SK-N-SH (cell line): Measurements from ENCODE around the gene ALDH1L1. TPM values are rescaled to one million over a fixed set of nuclear protein-coding genes. Genes with fewer than 3 reads are reported as not detected.

ENCODE experiments used
- CTCF ChIA-PET: fragments of 300-600, 350-600 bp; formaldehyde crosslinking; extraction: SDS; loops from one replicate; lab custom pipeline; 2021; lab: Yijun Ruan, JAX
- POLR2A ChIA-PET: fragments of 350-600 bp; sonication (Branson Sonifier 250); formaldehyde crosslinking; extraction: SDS; loops from one replicate; lab custom pipeline; 2020; ENCODE audit warnings: antibody characterized with exemption, inconsistent platforms; lab: Yijun Ruan, JAX
- DNase-seq: peaks from one replicate; pipeline ENCODE4 v3.0.0; 2012
- H2AFZ ChIP-seq: fragments of 200-600 bp; sonication (generic); 2 replicates; pipeline ENCODE4 v1.8.1; 2016; ENCODE audit warnings: antibody characterized with exemption, mild to moderate bottlenecking, low read depth
- H3F3A ChIP-seq: fragments of 200-600 bp; sonication (generic); replicated peaks from 2 replicates; pipeline ENCODE3; 2016; ENCODE audit warnings: antibody characterized with exemption, mild to moderate bottlenecking; ENCODE audit not compliant: insufficient read depth
- H3K27ac ChIP-seq, 2 experiments: fragments of 200-500 bp in 1 of 2; fragments of 200-600 bp in 1 of 2; sonication (Bioruptor generic) in 1 of 2; sonication (generic), shearing (Covaris generic) in 1 of 2; 2 replicates each; pipeline versions ENCODE4 v1.5.1 to v1.6.1; 2014 to 2016; ENCODE audit warnings: low read depth in 2 of 2, inconsistent platforms in 1 of 2, low read length in 1 of 2, mild to moderate bottlenecking in 1 of 2, mixed read lengths in 1 of 2
- H3K27me3 ChIP-seq: fragments of 200-600 bp; sonication (generic), shearing (Covaris generic); 2 replicates; pipeline ENCODE4 v1.6.1; 2016; ENCODE audit warnings: mixed run types; ENCODE audit not compliant: insufficient read depth
- H3K36me3 ChIP-seq, 2 experiments: fragments of 200-500 bp in 1 of 2; fragments of 200-600 bp in 1 of 2; sonication (Bioruptor generic) in 1 of 2; sonication (generic) in 1 of 2; replicated peaks in 1 of 2; 2 replicates each; pipeline versions ENCODE3 to v1.5.1; 2014 to 2016; ENCODE audit warnings: low read length in 1 of 2, mild to moderate bottlenecking in 1 of 2; ENCODE audit not compliant: insufficient read depth in 2 of 2, control insufficient read depth in 1 of 2
- H3K4me1 ChIP-seq, 2 experiments: fragments of 200-500 bp in 1 of 2; fragments of 200-600 bp in 1 of 2; sonication (Bioruptor generic) in 1 of 2; sonication (generic), shearing (Covaris generic) in 1 of 2; 2 replicates each; pipeline versions ENCODE4 v1.5.1 to v1.6.1; 2014 to 2016; ENCODE audit warnings: low read depth in 1 of 2, low read length in 1 of 2, mixed run types in 1 of 2; ENCODE audit not compliant: insufficient read depth in 2 of 2, control insufficient read depth in 1 of 2
- H3K4me2 ChIP-seq: fragments of 200-600 bp; sonication (generic), shearing (Covaris generic); 2 replicates; pipeline ENCODE4 v1.6.1; 2017; ENCODE audit warnings: mixed run types
- H3K4me3 ChIP-seq, 2 experiments: fragments of 200-500 bp in 1 of 2; fragments of 200-600 bp in 1 of 2; sonication (Bioruptor generic) in 1 of 2; sonication (generic), shearing (Covaris generic) in 1 of 2; 2 replicates each; pipeline versions ENCODE4 v1.5.1 to v1.8.1; 2014 to 2016; ENCODE audit warnings: low read depth in 2 of 2, inconsistent platforms in 1 of 2, low read length in 1 of 2, mild to moderate bottlenecking in 1 of 2, mixed read lengths in 1 of 2, moderate library complexity in 1 of 2
- H3K79me2 ChIP-seq: fragments of 200-600 bp; sonication (generic); 2 replicates; pipeline ENCODE4 v1.8.1; 2017; ENCODE audit warnings: mild to moderate bottlenecking; ENCODE audit not compliant: insufficient read depth
- H3K9ac ChIP-seq: fragments of 200-600 bp; sonication (generic); 2 replicates; pipeline ENCODE4 v1.6.1; 2017; ENCODE audit warnings: mixed run types
- H3K9me2 ChIP-seq: fragments of 200-600 bp; sonication (generic); 2 replicates; pipeline ENCODE4 v1.6.1; 2017; ENCODE audit warnings: mixed run types
- H3K9me3 ChIP-seq: fragments of 200-600 bp; sonication (generic); 2 replicates; pipeline ENCODE4 v1.6.1; 2017; ENCODE audit warnings: mixed run types, mild to moderate bottlenecking, moderate library complexity
- H4K20me1 ChIP-seq: fragments of 200-600 bp; sonication (generic); 2 replicates; pipeline ENCODE4 v1.6.1; 2017; ENCODE audit warnings: mild to moderate bottlenecking, mixed run types; ENCODE audit not compliant: insufficient read depth
- ELF1 ChIP-seq: IDR thresholded peaks from 2 replicates; pipeline ENCODE4 v1.4.0; 2012
- EP300 ChIP-seq, 2 experiments: IDR thresholded peaks; 2 replicates each; pipeline versions ENCODE4 v1.4.0 to v1.6.1; 2012; ENCODE audit warnings: borderline replicate concordance in 1 of 2, low read depth in 1 of 2, low read length in 1 of 2
- FOSL2 ChIP-seq: IDR thresholded peaks from 2 replicates; pipeline ENCODE4 v1.4.0; 2012; ENCODE audit warnings: low read depth, mild to moderate bottlenecking, moderate library complexity, borderline replicate concordance
- FOXJ3 ChIP-seq: sonication (generic); formaldehyde crosslinking; IDR thresholded peaks from 2 replicates; pipeline ENCODE4 v1.5.1; 2020; ENCODE audit warnings: mild to moderate bottlenecking, missing genetic modification reagents
- GABPA ChIP-seq: IDR thresholded peaks from 2 replicates; pipeline ENCODE4 v1.4.0; 2012; ENCODE audit warnings: low read depth, mild to moderate bottlenecking
- JUND ChIP-seq: IDR thresholded peaks from 2 replicates; pipeline ENCODE4 v1.4.0; 2012
- MAX ChIP-seq: IDR thresholded peaks from 2 replicates; pipeline ENCODE4 v1.4.0; 2012; ENCODE audit warnings: low read depth
- NRF1 ChIP-seq: IDR thresholded peaks from 2 replicates; pipeline ENCODE4 v1.6.1; 2012; ENCODE audit warnings: low read depth, mild to moderate bottlenecking, low read length
- REST ChIP-seq: IDR thresholded peaks from 2 replicates; pipeline ENCODE4 v1.6.1; 2012; ENCODE audit warnings: mild to moderate bottlenecking, low read depth, low read length, moderate library complexity
- TAF1 ChIP-seq: IDR thresholded peaks from 2 replicates; pipeline ENCODE4 v1.6.1; 2012; ENCODE audit warnings: low read depth, mild to moderate bottlenecking, low read length, moderate library complexity, borderline replicate concordance
- USF1 ChIP-seq: IDR thresholded peaks from 2 replicates; pipeline ENCODE4 v1.4.0; 2012; ENCODE audit warnings: low read depth, borderline replicate concordance
- YY1 ChIP-seq: IDR thresholded peaks from 2 replicates; pipeline ENCODE4 v1.4.0; 2012; ENCODE audit warnings: low read depth, mild to moderate bottlenecking
- whole genome bisulfite sequencing: methylation state at CpG from one replicate; pipeline ENCODE4 v1.1.6; 2017; ENCODE audit warnings: low lambda C conversion rate; 5-methylcytosine and 5-hydroxymethylcytosine counted together
- polyA plus RNA-seq, 3 experiments: library from polyadenylated mRNA; depleted of rRNA; stranded (reverse); fragments of >200 nt; gene quantifications; 2 replicates each; pipeline ENCODE4 v1.2.3, GENCODE V29; 2012

Gene ALDH1L1
- polyA plus RNA-seq, 1 of the 3 experiments (the other 2 are of a cell fraction), result not detected

- TF ChIP-seq REST, result no peak
- TF ChIP-seq EP300 (IDR thresholded peaks at IDR 0.05; ENCODE audit: borderline replicate concordance in 1 of 2, low read depth in 1 of 2, low read length in 1 of 2), result no peak
- TF ChIP-seq NRF1, result no peak
These were observed 20.9 kb downstream of the ALDH1L1 start (continued) for GRCh38 chr3:126159476-126159875.

- no peaks in the 10 kb centered on the region for H3K9me3 ChIP-seq
- WGBS, result 65% methylated on average over 7 of the region's 7 CpGs
- no peak overlapping the region for H3K4me3 ChIP-seq
- TF ChIP-seq GABPA (no peak), YY1 (no peak), FOSL2 (no peak), USF1 (no peak), FOXJ3 (CRISPR knock-in tag) (no peak), JUND (no peak), TAF1 (no peak), ELF1 (no peak), MAX (no peak)
- no peaks in the 10 kb centered on the region for H4K20me1 ChIP-seq
- no peak overlapping the region for H2AFZ ChIP-seq
- DNase-seq, result no peak
- no peak overlapping the region for H3K27ac ChIP-seq
- H3K36me3 ChIP-seq, result no peaks in the 10 kb centered on the region
- ChIA-PET CTCF (interaction anchor here (1.9 kb wide), 1 partner anchor 25 kb away, joined by 11 read pairs; no protein-coding TSS in a partner anchor), POLR2A (no interaction called here)
- no peaks in the 10 kb centered on the region for H3F3A ChIP-seq
- H3K9me2 ChIP-seq, result no peaks in the 10 kb centered on the region
- H3K79me2 ChIP-seq, result no peaks in the 10 kb centered on the region
- H3K4me1 ChIP-seq, result peaks cover 4 to 7% of the 10 kb centered on the region in 2 experiments; a peak in 1 of 4 replicates
- H3K27me3 ChIP-seq, result no peaks in the 10 kb centered on the region
- H3K4me2 ChIP-seq, result no peak overlapping the region
- H3K9ac ChIP-seq, result no peak overlapping the region
These were observed 21.4 kb downstream of the ALDH1L1 start for GRCh38 chr3:126158912-126159454.
